Endothelial cell of umbilical vein (primary cell): ENCODE results near the gene ADAM22. TPM values are rescaled to one million over a fixed set of nuclear protein-coding genes. Genes with fewer than 3 reads are reported as not detected.

Experiments used
- BruUV-seq: library from RNA; stranded (reverse); fragments of 400-500 nt; replicated peaks from 2 replicates; lab custom pipeline; 2021; lab: Mats Ljungman, UMichigan
- CTCF ChIA-PET: fragments of 300-600, 350-600 bp; sonication (Branson Sonifier 250); formaldehyde crosslinking; loops from one replicate; lab custom pipeline; 2021; ENCODE audit warnings: antibody characterized with exemption, inconsistent platforms; lab: Charles Lee
- POLR2A ChIA-PET: fragments of 300-600, 350-600 bp; sonication (Branson Sonifier 250); formaldehyde crosslinking; loops from one replicate; lab custom pipeline; 2021; ENCODE audit warnings: antibody characterized with exemption, inconsistent platforms; lab: Charles Lee
- DNase-seq: peaks from one replicate; pipeline ENCODE4 v3.0.0-alpha.2; 2011; ENCODE audit warnings: low read depth, low spot score
- FAIRE-seq: peaks from 2 replicates; lab custom pipeline; 2011; peaks lifted over from hg19 to GRCh38; lab: Jason Lieb, UNC
- H2AFZ ChIP-seq: 2 replicates; pipeline ENCODE4 v1.6.0; 2012; ENCODE audit warnings: low read depth, low read length, control low read depth, inconsistent platforms
- H3K27ac ChIP-seq: 2 replicates; pipeline ENCODE4 v1.5.1; 2011; ENCODE audit warnings: low read depth, mild to moderate bottlenecking, control low read depth, low read length, moderate library complexity; ENCODE audit not compliant: insufficient read depth
- H3K27me3 ChIP-seq, 2 experiments: 2 replicates each; pipeline versions ENCODE4 v1.6.0 to v1.6.1; 2011; ENCODE audit warnings: low read length in 2 of 2, mixed read lengths in 1 of 2; ENCODE audit not compliant: control insufficient read depth in 2 of 2, insufficient read depth in 2 of 2
- H3K36me3 ChIP-seq, 2 experiments: 2 replicates in 1 of 2; 3 replicates in 1 of 2; pipeline ENCODE4 v1.5.1; 2011; ENCODE audit warnings: low read length in 2 of 2, mild to moderate bottlenecking in 1 of 2, moderate library complexity in 1 of 2; ENCODE audit not compliant: control insufficient read depth in 2 of 2, insufficient read depth in 2 of 2; ENCODE audit errors: extremely low read depth in 1 of 2
- H3K4me1 ChIP-seq: 3 replicates; pipeline ENCODE4 v1.5.1; 2011; ENCODE audit warnings: mild to moderate bottlenecking, low read length; ENCODE audit not compliant: control insufficient read depth, insufficient read depth; ENCODE audit errors: extremely low read depth
- H3K4me2 ChIP-seq: 2 replicates; pipeline ENCODE4 v1.6.1; 2011; ENCODE audit warnings: low read length, control low read depth, mixed read lengths; ENCODE audit not compliant: insufficient read depth
- H3K4me3 ChIP-seq, 3 experiments: fragments of 200-600 bp in 1 of 3; sonication (generic), shearing (Covaris generic) in 1 of 3; replicated peaks in 1 of 3; 2 replicates each; pipeline ENCODE4 v1.5.1; 2011 to 2016; ENCODE audit warnings: control low read depth in 3 of 3, low read length in 3 of 3, mild to moderate bottlenecking in 2 of 3, inconsistent platforms in 1 of 3, low read depth in 1 of 3, moderate library complexity in 1 of 3; ENCODE audit not compliant: insufficient read depth in 1 of 3
- H3K79me2 ChIP-seq: 2 replicates; pipeline ENCODE4 v1.6.0; 2012; ENCODE audit warnings: low read length, inconsistent platforms; ENCODE audit not compliant: control insufficient read depth, insufficient read depth
- H3K9ac ChIP-seq: replicated peaks from 2 replicates; pipeline ENCODE3; 2011; ENCODE audit warnings: low read length, control low read depth; ENCODE audit not compliant: insufficient read depth; ENCODE audit errors: extremely low read depth
- H3K9me1 ChIP-seq: replicated peaks from 3 replicates; pipeline ENCODE4 v1.6.0; 2011; ENCODE audit warnings: mild to moderate bottlenecking, low read length; ENCODE audit not compliant: control insufficient read depth, insufficient read depth; ENCODE audit errors: extremely low read depth
- H3K9me3 ChIP-seq: replicated peaks from 2 replicates; pipeline ENCODE4 v1.5.1; 2012; ENCODE audit warnings: low read length, inconsistent platforms; ENCODE audit not compliant: control insufficient read depth, insufficient read depth
- H4K20me1 ChIP-seq: replicated peaks from 2 replicates; pipeline ENCODE3; 2011; ENCODE audit warnings: mild to moderate bottlenecking, low read length; ENCODE audit not compliant: control insufficient read depth, insufficient read depth; ENCODE audit errors: extremely low read depth
- CTCF ChIP-seq, 2 donors: IDR thresholded peaks; 1 replicate in 1 of 2; 2 replicates in 1 of 2; pipeline ENCODE4 v1.5.1; 2011; ENCODE audit warnings: low read length in 2 of 2, mild to moderate bottlenecking in 2 of 2, moderate library complexity in 2 of 2, control low read depth in 1 of 2, inconsistent platforms in 1 of 2, low read depth in 1 of 2; ENCODE audit not compliant: insufficient read depth in 1 of 2; ENCODE audit errors: extremely low read depth in 1 of 2
- EZH2 ChIP-seq: IDR thresholded peaks from 2 replicates; pipeline ENCODE4 v1.6.1; 2012; ENCODE audit warnings: borderline replicate concordance, low read depth, mild to moderate bottlenecking, moderate library complexity, low read length, inconsistent platforms; ENCODE audit not compliant: severe bottlenecking
- FOS ChIP-seq: IDR thresholded peaks from 2 replicates; pipeline ENCODE4 v1.6.1; 2011; ENCODE audit warnings: mild to moderate bottlenecking, low read length, moderate library complexity, borderline replicate concordance; ENCODE audit not compliant: insufficient read depth
- GATA2 ChIP-seq: IDR thresholded peaks from 2 replicates; pipeline ENCODE4 v1.7.0; 2011; ENCODE audit warnings: low read depth, mild to moderate bottlenecking, moderate library complexity, mixed read lengths, low read length; ENCODE audit not compliant: insufficient read length, insufficient read depth
- JUN ChIP-seq: IDR thresholded peaks from 2 replicates; pipeline ENCODE4 v1.6.1; 2011; ENCODE audit warnings: borderline replicate concordance, low read depth; ENCODE audit not compliant: insufficient read length, insufficient read depth
- MAX ChIP-seq: IDR thresholded peaks from 2 replicates; pipeline ENCODE4 v1.6.1; 2011; ENCODE audit not compliant: insufficient read depth, insufficient read length
- MYC ChIP-seq: IDR thresholded peaks from one replicate; pipeline ENCODE4 v1.6.1; 2011; ENCODE audit warnings: mild to moderate bottlenecking, low read depth, low read length
- POLR2A ChIP-seq: IDR thresholded peaks from 2 replicates; pipeline ENCODE4 v1.6.1; 2012; ENCODE audit warnings: low read depth, mild to moderate bottlenecking, control low read depth, low read length
- POLR2AphosphoS5 ChIP-seq: IDR thresholded peaks from 2 replicates; pipeline ENCODE4 v1.6.1; 2012; ENCODE audit warnings: low read depth, mild to moderate bottlenecking, control low read depth, low read length, moderate library complexity; ENCODE audit not compliant: insufficient read depth
- dilution Hi-C: fragments of 300-500 bp; cut with MboI; formaldehyde crosslinking; loops from one replicate; pipeline ENCODE4 v1.15.0; 2019; ENCODE audit warnings: low sequenced_read_pairs; ENCODE audit not compliant: extremely low pct_ligation_motif_present
- intact Hi-C: fragments of 100-400 bp; cut with micrococcal nuclease; formaldehyde crosslinking; loops from one replicate; pipeline ENCODE4 v1.10.0; 2022
- polyA plus RNA-seq, 4 experiments: library from polyadenylated mRNA; depleted of rRNA in 3 of 4; stranded (reverse) in 3 of 4; unstranded in 1 of 4; fragments of >200 nt; gene quantifications; 2 replicates each; pipeline versions ENCODE4 v1.2.1 to v1.2.3, GENCODE V29; 2011 to 2012; ENCODE audit warnings: missing spikeins in 1 of 4
- total RNA-seq: library from RNA; stranded (reverse); gene quantifications from 2 replicates; pipeline ENCODE4 v1.2.3, GENCODE V29; 2021

Gene ADAM22
- total and polyA plus RNA-seq, 2 donors (not counting 3 experiments of a cell fraction or from before 2014, with no cell fraction given), result 0.33 to 0.53 TPM

- dilution Hi-C loops (no loop called here), intact Hi-C loops (no loop called here)
- no peaks in the 10 kb centered on the region for H3K4me1 ChIP-seq
- no peaks in the 10 kb centered on the region for H3K9me3 ChIP-seq
- CTCF ChIA-PET, result no interaction called here
- H3K9ac ChIP-seq, result no peak overlapping the region
- no peaks in the 10 kb centered on the region for H3K9me1 ChIP-seq
- H4K20me1 ChIP-seq, result no peaks in the 10 kb centered on the region
- BruUV-seq, result no TSS peak
- no peak overlapping the region for H3K27ac ChIP-seq
- no peak overlapping the region for H3K4me2 ChIP-seq
- TF ChIP-seq MAX (no peak), FOS (no peak), POLR2AphosphoS5 (no peak), GATA2 (no peak), CTCF (IDR thresholded peaks at IDR 0.05; ENCODE audit: extremely low read depth in 1 of 2, insufficient read depth in 1 of 2, low read depth in 1 of 2, low read length in 2 of 2) (no peak), JUN (no peak), MYC (no peak), POLR2A (no peak), EZH2 (no peak)
- H3K79me2 ChIP-seq, result no peaks in the 10 kb centered on the region
- FAIRE-seq (no peak), DNase-seq (no peak)
- no peak overlapping the region for H3K4me3 ChIP-seq
- H3K27me3 ChIP-seq, result no peaks in the 10 kb centered on the region
- no peaks in the 10 kb centered on the region for H3K36me3 ChIP-seq
- POLR2A ChIA-PET, result no interaction called here
- H2AFZ ChIP-seq, result no peak overlapping the region
Measured at GRCh38 chr7:88083883-88084282, 149.8 kb downstream of the ADAM22 start.
